A673 (cell line): ENCODE data around the gene ALDOC.

ENCODE experiments used
- EZH2 ChIP-seq: fragments of 200-600 bp; sonication (generic); IDR thresholded peaks from 2 replicates; pipeline ENCODE4 v1.6.1; 2017; ENCODE audit warnings: borderline replicate concordance, low read depth, mild to moderate bottlenecking, mixed read lengths, antibody characterized with exemption, low read length; ENCODE audit not compliant: poor library complexity, severe bottlenecking
- TF ChIP-seq, protein P1 (sequence below): fragments of 300-800, 200-600 bp; sonication (generic); conservative IDR thresholded peaks from 2 replicates; pipeline ENCODE4 v1.5.1; 2017; ENCODE audit warnings: low read depth, mild to moderate bottlenecking, antibody characterized with exemption, low read length, moderate library complexity, mixed read lengths

DNA sequence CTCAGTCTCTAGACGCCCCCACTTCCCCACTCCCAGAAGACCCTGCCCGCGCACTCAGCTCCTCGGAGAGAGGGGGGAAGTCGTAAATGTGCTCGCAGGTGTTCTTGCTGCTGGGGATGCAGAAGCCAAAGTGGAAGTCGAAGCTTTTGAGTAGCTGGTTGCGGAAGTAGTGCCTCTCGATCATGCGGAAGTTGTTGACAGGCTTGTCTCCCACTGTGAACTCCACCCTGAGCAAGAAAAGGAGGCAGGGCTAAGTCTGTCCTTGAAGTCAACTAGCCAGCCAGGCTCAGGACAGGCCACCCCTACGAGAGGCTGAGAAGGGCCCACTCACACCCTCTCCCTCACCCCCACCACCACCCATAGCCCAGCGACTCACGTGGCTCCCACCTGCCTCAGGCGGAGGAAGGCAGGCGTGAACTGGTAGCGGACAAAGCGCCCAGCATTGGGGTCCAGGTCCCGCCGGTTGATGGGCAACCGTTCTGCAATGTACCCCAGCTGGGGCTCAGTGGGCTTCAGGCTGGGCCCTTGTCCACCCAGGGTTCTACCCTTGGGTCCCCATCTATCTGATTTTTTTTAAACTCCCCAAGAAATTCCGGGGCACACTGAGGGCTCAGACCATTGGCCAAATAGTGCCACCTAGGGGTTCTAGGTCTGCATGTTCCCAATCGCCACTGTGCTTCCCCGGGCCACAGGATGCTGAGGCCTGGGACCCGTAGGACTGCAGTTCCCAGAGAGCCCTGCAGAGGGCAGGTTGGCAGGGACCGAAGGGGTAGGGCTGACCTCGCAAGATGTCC lies 28.9 kb downstream of the ALDOC start:
- TF ChIP-seq, protein P1, sequence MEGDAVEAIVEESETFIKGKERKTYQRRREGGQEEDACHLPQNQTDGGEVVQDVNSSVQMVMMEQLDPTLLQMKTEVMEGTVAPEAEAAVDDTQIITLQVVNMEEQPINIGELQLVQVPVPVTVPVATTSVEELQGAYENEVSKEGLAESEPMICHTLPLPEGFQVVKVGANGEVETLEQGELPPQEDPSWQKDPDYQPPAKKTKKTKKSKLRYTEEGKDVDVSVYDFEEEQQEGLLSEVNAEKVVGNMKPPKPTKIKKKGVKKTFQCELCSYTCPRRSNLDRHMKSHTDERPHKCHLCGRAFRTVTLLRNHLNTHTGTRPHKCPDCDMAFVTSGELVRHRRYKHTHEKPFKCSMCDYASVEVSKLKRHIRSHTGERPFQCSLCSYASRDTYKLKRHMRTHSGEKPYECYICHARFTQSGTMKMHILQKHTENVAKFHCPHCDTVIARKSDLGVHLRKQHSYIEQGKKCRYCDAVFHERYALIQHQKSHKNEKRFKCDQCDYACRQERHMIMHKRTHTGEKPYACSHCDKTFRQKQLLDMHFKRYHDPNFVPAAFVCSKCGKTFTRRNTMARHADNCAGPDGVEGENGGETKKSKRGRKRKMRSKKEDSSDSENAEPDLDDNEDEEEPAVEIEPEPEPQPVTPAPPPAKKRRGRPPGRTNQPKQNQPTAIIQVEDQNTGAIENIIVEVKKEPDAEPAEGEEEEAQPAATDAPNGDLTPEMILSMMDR, result peak; percentile 93
- TF ChIP-seq EZH2, result no peak
